ENCODE data around the gene PECR.
A peak's percentile ranks its signal among the peaks of the same experiment; 100 is the strongest.

The PECR gene

DNA sequence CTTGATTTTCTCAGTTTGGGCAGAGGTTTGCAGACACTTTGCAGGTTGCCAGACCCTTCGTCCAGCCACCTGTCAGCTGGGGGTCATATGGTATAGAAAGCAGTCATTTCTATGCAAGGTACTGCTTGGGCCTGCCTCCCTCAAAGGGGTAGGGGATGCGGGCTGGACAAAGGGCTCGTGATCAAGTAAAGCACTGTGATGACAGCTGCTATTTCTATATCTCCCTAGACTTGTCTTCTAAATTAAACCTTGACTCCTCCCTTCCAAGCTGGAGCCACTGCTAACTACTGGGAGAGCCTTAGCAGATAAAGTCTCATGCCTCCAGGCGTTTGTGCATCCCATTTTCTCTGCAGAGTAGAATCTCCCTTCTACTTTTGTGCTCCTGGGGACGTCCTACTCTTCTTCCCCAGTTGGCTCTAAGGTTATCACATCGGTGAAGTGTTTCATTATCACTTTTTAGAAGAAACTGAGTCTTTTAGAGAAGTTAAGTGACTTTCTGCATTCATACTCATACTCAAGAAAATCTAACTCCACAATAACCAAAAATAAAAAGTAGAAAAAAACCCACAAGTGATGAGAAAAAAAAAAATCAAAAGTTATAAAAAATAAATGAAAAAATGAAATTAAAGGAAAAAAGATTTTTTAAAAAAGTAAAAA is 26.8 kb upstream of the PECR start:
- no peak overlapping the region for H3K9ac ChIP-seq

DNA sequence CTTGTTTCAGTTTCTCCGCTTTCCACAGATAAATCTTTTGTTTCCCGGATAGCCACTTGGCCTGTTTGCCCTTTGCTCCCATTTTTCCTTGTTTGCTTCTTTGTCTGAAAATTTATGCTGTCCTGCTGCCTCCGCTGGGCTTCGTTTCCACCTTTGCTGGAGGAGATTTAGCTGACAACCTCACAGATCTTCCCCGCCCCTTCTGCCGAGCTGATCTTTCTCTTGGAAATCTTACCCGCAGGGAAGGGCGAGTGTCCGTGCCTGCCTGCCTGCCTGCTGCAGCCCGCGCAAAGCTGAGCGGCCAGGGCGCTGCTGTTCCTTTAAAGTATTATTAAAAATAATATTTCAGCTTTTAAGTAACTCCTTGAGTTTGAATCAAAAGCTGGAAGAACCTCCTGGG is 26.2 kb upstream of the PECR start:
- Histone ChIP-seq H3K9me3 (ENCODE audit: control insufficient read depth, low read length) (no peaks in the 10 kb centered on the region), H3K27me3 (ENCODE audit: control insufficient read depth, insufficient read depth, low read length) (no peaks in the 10 kb centered on the region), H3K79me2 (peaks cover 12% of the 10 kb centered on the region), H2AFZ (peak overlapping the region; percentile 80), H3K9ac (no peak overlapping the region), H3K4me2 (ENCODE audit: low read length) (peak overlapping the region; percentile 51), H3K36me3 (ENCODE audit: control insufficient read depth, insufficient read depth, low read length) (no peaks in the 10 kb centered on the region), H3K4me1 (peaks cover 8% of the 10 kb centered on the region), H3K27ac (peak overlapping the region; percentile 68), H3K4me3 (ENCODE audit: low read depth, low read length) (peak overlapping the region; percentile 14)
- TF ChIP-seq, protein P1, sequence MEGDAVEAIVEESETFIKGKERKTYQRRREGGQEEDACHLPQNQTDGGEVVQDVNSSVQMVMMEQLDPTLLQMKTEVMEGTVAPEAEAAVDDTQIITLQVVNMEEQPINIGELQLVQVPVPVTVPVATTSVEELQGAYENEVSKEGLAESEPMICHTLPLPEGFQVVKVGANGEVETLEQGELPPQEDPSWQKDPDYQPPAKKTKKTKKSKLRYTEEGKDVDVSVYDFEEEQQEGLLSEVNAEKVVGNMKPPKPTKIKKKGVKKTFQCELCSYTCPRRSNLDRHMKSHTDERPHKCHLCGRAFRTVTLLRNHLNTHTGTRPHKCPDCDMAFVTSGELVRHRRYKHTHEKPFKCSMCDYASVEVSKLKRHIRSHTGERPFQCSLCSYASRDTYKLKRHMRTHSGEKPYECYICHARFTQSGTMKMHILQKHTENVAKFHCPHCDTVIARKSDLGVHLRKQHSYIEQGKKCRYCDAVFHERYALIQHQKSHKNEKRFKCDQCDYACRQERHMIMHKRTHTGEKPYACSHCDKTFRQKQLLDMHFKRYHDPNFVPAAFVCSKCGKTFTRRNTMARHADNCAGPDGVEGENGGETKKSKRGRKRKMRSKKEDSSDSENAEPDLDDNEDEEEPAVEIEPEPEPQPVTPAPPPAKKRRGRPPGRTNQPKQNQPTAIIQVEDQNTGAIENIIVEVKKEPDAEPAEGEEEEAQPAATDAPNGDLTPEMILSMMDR (IDR thresholded peaks at IDR 0.05): no peak

More for the DNA sequence above, 26.8 kb upstream of the PECR start:
- Histone ChIP-seq H3K4me1 (peaks cover 8% of the 10 kb centered on the region), H3K79me2 (peaks cover 12% of the 10 kb centered on the region), H3K27me3 (ENCODE audit: control insufficient read depth, insufficient read depth, low read length) (no peaks in the 10 kb centered on the region), H3K9me3 (ENCODE audit: control insufficient read depth, low read length) (no peaks in the 10 kb centered on the region), H3K36me3 (ENCODE audit: control insufficient read depth, insufficient read depth, low read length) (no peaks in the 10 kb centered on the region), H3K4me2 (ENCODE audit: low read length) (peak overlapping the region; percentile 80), H3K27ac (peak overlapping the region; percentile 90), H2AFZ (peak overlapping the region; percentile 80), H3K4me3 (ENCODE audit: low read depth, low read length) (peak overlapping the region; percentile 86)
- TF ChIP-seq, protein P1 (IDR thresholded peaks at IDR 0.05): no peak

GRCh38 chr2:216107320-216107719 is 25.7 kb upstream of the PECR start:
- Histone ChIP-seq H3K4me1 (peaks cover 8% of the 10 kb centered on the region), H3K4me3 (ENCODE audit: low read depth, low read length) (peak overlapping the region; percentile 14), H3K4me2 (ENCODE audit: low read length) (peak overlapping the region; percentile 51), H3K9ac (no peak overlapping the region), H3K27ac (peak overlapping the region; percentile 68), H3K27me3 (ENCODE audit: control insufficient read depth, insufficient read depth, low read length) (no peaks in the 10 kb centered on the region), H3K79me2 (peaks cover 12% of the 10 kb centered on the region), H3K9me3 (ENCODE audit: control insufficient read depth, low read length) (no peaks in the 10 kb centered on the region), H3K36me3 (ENCODE audit: control insufficient read depth, insufficient read depth, low read length) (no peaks in the 10 kb centered on the region), H2AFZ (peak overlapping the region; percentile 80)
- TF ChIP-seq, protein P1 (IDR thresholded peaks at IDR 0.05): no peak

DNA sequence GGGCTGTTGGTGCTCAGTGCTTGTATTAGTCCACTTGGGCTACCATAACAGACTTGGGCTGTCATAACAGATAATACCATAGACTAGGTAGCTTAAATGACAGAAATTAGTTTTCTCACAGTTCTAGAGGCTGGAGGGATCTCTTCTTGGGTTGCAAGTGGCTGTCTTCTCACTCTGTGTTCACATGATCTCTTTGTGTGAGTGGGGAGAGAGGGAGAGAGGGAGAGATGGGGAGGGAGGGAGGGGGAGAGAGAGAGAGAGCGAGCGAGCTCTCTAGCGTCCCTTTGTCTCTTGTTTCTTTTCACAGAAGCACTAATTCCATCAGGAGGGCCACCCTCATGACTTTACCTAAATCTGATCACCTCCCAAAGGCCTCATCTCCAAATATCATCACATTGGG is 23.1 kb upstream of the PECR start:
- no peak overlapping the region for H3K9ac ChIP-seq
- no peak overlapping the region for H2AFZ ChIP-seq
- TF ChIP-seq, protein P1 (IDR thresholded peaks at IDR 0.05): no peak
- no peak overlapping the region for H3K4me2 ChIP-seq (ENCODE audit: low read length)
- no peaks in the 10 kb centered on the region for H3K9me3 ChIP-seq (ENCODE audit: control insufficient read depth, low read length)
- peaks cover 2% of the 10 kb centered on the region for H3K79me2 ChIP-seq
- H3K27ac ChIP-seq: no peak overlapping the region
- H3K36me3 ChIP-seq (ENCODE audit: control insufficient read depth, insufficient read depth, low read length): no peaks in the 10 kb centered on the region
- H3K27me3 ChIP-seq (ENCODE audit: control insufficient read depth, insufficient read depth, low read length): no peaks in the 10 kb centered on the region
- no peak overlapping the region for H3K4me3 ChIP-seq (ENCODE audit: low read depth, low read length)
- H3K4me1 ChIP-seq: no peaks in the 10 kb centered on the region

DNA sequence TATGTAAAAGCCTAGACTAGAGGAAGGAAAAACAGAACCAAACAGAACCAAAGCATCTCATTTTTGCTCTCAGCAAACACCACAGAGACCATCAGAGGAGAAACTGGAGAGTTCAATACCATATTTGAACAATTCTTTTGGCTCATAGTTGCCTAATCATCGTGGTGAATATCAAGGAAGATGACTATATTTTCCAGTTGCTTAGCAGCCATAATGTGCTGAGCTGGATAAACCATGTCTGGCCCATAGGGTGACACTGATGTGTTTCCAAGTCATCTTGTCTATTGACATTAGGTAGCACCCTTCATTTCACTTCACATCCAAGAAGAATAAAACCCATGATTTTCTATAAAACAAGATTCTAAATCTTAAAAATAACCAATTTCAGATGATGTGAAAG is 21.6 kb upstream of the PECR start:
- no peaks in the 10 kb centered on the region for H3K27me3 ChIP-seq (ENCODE audit: control insufficient read depth, insufficient read depth, low read length)
- no peaks in the 10 kb centered on the region for H3K4me1 ChIP-seq
- TF ChIP-seq, protein P1 (IDR thresholded peaks at IDR 0.05): no peak
- H3K79me2 ChIP-seq: no peaks in the 10 kb centered on the region
- H3K27ac ChIP-seq: no peak overlapping the region
- H3K4me3 ChIP-seq (ENCODE audit: low read depth, low read length): no peak overlapping the region
- H3K9me3 ChIP-seq (ENCODE audit: control insufficient read depth, low read length): no peaks in the 10 kb centered on the region
- H3K9ac ChIP-seq: no peak overlapping the region
- no peak overlapping the region for H2AFZ ChIP-seq
- no peak overlapping the region for H3K4me2 ChIP-seq (ENCODE audit: low read length)
- no peaks in the 10 kb centered on the region for H3K36me3 ChIP-seq (ENCODE audit: control insufficient read depth, insufficient read depth, low read length)
